Smooth muscle cell of the brain vasculature (primary cell): Measurements from ENCODE around the gene C10orf90.
A peak's percentile ranks its signal among the peaks of the same experiment; 100 is the strongest.

Experiments used
- DNase-seq: peaks from one replicate; pipeline ENCODE4 v3.0.0-alpha.2; 2012; ENCODE audit warnings: low read depth, low spot score

The C10orf90 gene

DNA sequence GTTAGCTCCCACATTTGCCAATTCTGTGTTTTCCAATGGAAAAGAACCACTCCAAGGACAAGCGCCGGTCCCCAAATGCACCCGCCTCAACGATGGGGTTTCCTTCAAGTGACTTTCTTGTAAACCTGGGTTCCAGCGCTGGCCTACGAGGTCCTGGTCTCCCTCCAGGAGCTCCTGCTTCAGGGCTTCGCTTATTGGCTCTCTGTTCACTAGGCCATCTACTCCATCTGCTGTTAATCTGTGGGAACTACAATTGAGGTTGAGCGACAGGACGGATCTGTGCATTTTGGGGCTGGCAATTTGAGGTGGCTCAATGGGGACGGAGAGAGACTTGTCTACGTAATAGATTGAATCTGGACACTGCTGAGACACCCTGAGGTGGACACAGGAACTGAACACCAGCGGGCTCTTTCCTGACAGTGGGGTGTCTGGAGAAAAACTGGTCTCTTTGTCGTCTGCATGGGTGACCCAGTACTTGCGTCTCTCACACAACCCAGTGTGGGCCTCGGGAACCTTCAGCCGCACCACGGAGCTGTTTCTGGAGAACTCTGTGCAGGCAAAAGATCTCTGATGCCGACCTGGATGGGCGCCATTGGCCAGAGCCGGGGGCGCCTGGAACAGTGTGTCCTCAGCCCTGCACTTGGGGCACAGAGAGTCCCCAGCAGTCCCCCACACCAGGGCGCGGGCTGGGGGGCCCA, 166.3 kb downstream of the C10orf90 start:
- DNase-seq = peak; percentile 35

- no peak for DNase-seq
Measured at GRCh38 chr10:126503392-126504062, 167.0 kb downstream of the C10orf90 start.

GRCh38 chr10:126502441-126502840, 168.1 kb downstream of the C10orf90 start:
- DNase-seq = no peak

- DNase-seq = no peak
Measured at GRCh38 chr10:126501828-126502227, 168.7 kb downstream of the C10orf90 start.

GRCh38 chr10:126500866-126501265, 169.6 kb downstream of the C10orf90 start:
- DNase-seq = no peak

DNA sequence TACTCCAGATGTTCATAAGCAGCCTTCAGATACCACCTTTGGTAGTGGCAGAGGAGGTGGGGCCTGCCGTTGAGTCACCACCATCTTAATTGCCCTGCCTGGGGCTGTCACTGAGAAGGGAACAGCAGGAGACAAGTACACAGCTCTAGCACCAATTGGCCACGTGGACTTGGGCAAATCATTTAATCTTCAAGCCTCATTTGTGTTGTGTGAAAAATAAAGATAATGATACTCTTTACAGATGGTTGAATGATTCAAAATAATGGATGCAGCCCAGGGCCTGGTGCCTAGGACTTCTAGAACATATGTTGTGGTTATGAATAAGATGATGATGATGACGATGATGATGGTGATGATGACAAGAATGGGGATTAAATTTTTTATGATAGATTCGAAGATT, 170.3 kb downstream of the C10orf90 start:
- no peak for DNase-seq

DNA sequence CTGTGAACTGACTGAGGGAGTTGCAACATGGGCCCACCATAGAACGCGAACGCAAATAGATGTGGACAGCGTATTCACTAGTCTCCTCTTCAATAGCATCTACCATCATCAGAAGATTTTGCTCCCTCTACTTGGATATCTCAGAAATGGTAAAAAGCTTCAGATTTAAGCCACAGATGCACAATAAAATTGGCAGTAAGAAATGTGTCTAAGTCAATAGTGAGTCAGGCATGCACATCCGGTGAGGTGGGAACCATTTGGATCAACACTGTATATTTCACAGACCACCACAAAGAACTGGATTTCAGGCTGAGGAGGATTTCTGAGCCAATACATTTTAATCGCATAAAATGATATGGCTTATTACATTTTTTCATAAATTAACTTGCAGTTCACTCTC, 170.7 kb downstream of the C10orf90 start:
- no peak for DNase-seq

DNA sequence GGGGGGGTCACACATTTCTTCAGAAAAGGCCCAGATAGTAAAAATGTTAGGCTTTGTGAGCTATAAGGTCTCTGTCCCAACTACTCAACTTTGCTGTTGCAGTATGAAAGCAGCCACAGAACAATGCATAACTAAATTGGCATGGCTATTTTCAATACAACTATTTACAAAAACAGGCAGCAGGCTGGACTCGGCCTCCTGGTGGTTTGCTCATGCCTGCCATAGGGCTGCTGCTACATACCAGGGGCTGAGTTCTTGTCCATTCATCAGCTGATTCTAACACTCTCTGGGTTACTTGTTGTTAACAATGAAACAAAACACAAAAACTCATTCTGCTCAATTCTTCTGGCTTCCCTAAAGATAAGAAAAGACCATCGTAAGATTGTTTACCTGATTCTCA, 172.8 kb downstream of the C10orf90 start:
- no peak for DNase-seq

- DNase-seq = no peak
Measured at GRCh38 chr10:126496771-126497545, 173.5 kb downstream of the C10orf90 start.

GRCh38 chr10:126491476-126491875, 179.0 kb downstream of the C10orf90 start:
- DNase-seq = no peak

DNA sequence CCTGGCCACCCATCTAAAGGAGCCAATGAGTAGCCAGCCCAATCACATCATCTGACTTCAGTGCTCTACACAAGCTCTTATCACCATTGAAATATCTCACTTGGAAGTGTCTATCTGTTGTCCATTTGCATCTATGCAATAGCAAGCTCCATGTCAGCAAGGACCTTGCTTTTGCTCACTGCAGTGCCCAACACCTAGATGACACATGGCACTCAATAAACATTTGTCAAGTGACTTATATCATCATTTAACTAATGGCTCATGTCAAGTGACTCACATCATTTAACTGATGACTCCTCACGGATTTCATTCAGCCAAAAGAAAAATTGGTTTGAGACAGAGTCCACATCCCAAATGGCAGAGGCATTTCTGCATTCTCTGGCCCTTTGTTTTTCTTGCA, 189.3 kb downstream of the C10orf90 start:
- no peak for DNase-seq

DNA sequence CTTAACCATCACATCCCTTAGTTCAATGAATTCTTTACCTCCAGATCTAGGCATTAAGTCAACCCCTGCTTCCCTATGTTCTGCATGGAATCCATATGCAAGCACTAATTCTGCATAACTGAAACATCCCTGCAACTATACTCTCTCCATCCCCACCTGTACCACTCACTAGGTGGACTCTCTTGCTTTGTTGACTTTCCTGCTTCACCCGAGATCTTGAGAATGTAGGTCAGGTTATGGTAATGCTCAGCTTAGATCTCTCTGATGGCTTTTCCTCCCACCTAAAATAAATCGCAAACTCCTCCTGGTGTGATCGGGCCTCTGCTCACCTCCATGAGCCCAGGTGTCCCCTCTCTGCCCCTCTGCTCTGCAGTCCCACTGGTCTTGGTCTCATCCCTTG, 189.8 kb downstream of the C10orf90 start:
- DNase-seq = no peak

GRCh38 chr10:126479280-126479895, 191.1 kb downstream of the C10orf90 start:
- DNase-seq = no peak

- no peak for DNase-seq
Measured at GRCh38 chr10:126478546-126478945, 191.9 kb downstream of the C10orf90 start.

- no peak for DNase-seq
Measured at GRCh38 chr10:126476246-126476645, 194.2 kb downstream of the C10orf90 start.

DNA sequence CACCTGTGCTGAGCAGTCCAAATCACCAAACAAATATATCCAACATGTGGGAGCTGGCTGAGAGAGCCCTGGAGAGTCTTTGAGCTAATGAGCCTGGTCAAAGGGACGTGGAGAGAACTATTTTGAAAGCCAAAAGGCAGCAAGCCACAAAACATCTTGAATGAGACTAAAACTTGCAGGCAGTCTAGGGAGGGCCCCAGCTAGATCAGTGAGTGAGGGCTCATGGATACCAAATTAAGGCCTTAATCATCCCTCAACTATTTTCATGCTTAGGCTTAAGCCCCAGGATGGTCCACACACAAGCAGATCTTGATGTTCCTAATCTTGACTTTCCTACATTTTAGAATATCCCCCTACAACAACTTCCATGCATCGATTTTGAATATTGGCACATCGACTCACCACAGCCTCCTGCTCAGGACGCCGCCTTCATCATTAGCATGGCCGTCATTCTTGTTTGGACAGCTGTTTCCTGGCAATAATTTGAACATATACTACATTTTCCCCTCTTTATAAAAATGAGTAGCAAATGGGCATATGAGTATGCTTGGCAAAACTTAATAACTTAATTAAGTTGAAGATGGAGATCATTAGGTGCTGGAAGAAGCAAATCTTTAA, 195.3 kb downstream of the C10orf90 start:
- DNase-seq = no peak

DNA sequence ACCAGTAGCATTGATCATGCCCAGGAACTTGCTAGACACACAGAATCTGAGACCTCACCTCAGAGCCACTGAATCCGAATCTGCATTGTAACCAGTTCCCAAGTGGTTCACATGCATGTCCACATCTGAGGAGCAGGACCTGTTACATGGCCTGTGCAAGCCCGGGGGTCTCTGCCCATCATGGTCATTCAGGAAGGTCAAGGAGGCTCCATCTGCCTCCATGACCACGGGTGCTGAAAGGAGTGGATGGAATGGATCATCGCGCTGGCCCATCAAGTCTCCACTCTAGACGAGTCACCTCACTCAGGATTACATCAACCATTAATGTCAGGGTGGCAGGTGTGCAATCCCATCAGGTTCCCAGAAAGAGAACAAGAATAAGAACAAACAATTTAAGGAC, 196.5 kb downstream of the C10orf90 start:
- no peak for DNase-seq

DNA sequence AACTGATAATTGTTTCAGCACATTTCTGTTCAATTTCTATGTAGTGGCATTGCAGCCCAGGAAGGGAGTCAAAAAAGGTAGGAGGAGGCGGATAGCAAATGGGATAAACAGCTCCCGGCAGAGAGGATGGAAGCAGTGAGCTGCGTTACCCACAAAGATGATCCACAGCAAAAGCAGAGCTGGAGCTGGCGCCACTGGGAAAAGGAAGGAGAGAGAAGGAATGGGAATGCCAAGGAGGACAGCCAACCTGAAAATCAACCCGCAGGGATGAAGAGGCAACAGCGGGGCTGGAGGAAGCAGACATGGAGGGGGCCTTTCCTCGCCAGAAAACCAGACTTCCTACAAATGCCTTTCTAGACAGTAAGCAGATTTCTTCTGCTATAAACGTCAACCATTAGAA, 199.5 kb downstream of the C10orf90 start:
- no peak for DNase-seq

DNA sequence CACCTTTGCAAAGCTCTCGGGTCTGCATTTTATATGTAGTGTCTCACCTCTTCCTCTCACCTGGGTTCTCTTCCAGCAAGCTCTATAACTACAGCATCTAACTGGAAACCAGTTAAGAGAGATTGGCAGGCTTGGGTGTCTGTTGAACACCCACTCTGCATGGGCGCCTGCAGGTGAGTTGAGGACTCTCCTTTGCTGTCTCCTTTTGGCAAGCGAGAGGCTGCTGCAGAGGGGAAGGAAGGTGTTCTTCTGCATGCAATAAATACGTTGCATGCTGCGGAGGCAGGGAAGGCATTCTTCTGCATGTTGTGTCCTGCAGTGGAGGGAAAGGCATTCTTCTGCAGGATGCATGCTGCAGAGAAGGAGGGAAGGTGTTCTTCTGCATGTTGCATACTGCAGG, 200.8 kb downstream of the C10orf90 start:
- no peak for DNase-seq

GRCh38 chr10:126468876-126469643, 201.4 kb downstream of the C10orf90 start:
- DNase-seq = peak; percentile 65

GRCh38 chr10:126468467-126468866, 202.0 kb downstream of the C10orf90 start:
- no peak for DNase-seq
